GM21737 (cell line): ENCODE measurements around the gene TSSK2.
A peak's percentile ranks its signal among the peaks of the same experiment; 100 is the strongest.

Experiments used
- ATAC-seq: cut with Tn5 transposase; IDR thresholded peaks from one replicate; pipeline ENCODE4 v1.9.1; 2021; ENCODE audit warnings: mild to moderate bottlenecking, moderate library complexity; ENCODE audit not compliant: unreplicated experiment

Gene TSSK2

GRCh38 chr22:19166421-19166820, 35.3 kb downstream of the TSSK2 start:
- no peak for ATAC-seq

- no peak for ATAC-seq
Measured at GRCh38 chr22:19167106-19167869, 36.2 kb downstream of the TSSK2 start.

- no peak for ATAC-seq
Measured at GRCh38 chr22:19168088-19168890, 37.2 kb downstream of the TSSK2 start.

GRCh38 chr22:19169002-19169946, 38.2 kb downstream of the TSSK2 start:
- ATAC-seq, result no peak

GRCh38 chr22:19169947-19170318, 38.8 kb downstream of the TSSK2 start:
- no peak for ATAC-seq

GRCh38 chr22:19172213-19173046, 41.3 kb downstream of the TSSK2 start:
- ATAC-seq, result no peak

GRCh38 chr22:19173047-19174035, 42.2 kb downstream of the TSSK2 start:
- no peak for ATAC-seq

- ATAC-seq, result no peak
Measured at GRCh38 chr22:19174106-19175025, 43.3 kb downstream of the TSSK2 start.

GRCh38 chr22:19175026-19175601, 44.0 kb downstream of the TSSK2 start:
- ATAC-seq, result no peak

- no peak for ATAC-seq
Measured at GRCh38 chr22:19175602-19176174, 44.6 kb downstream of the TSSK2 start.

GRCh38 chr22:19176175-19176643, 45.1 kb downstream of the TSSK2 start:
- no peak for ATAC-seq

GRCh38 chr22:19176732-19177131, 45.6 kb downstream of the TSSK2 start:
- no peak for ATAC-seq

- no peak for ATAC-seq
Measured at GRCh38 chr22:19177164-19178064, 46.3 kb downstream of the TSSK2 start.

- ATAC-seq, result peak; percentile 34
Measured at GRCh38 chr22:19178065-19178656, 47.1 kb downstream of the TSSK2 start.

GRCh38 chr22:19178657-19179496, 47.8 kb downstream of the TSSK2 start, which contains the start of gene SLC25A1:
TSS of gene SLC25A1 (minus strand) at chr22:19178736. CDS start at chr22:19178673, 63 bp downstream.
- peak; percentile 59 for ATAC-seq
